ENCODE data around the gene THAP3. TPM values are rescaled to one million over a fixed set of nuclear protein-coding genes. Genes with fewer than 3 reads are reported as not detected.

The THAP3 gene, protein sequence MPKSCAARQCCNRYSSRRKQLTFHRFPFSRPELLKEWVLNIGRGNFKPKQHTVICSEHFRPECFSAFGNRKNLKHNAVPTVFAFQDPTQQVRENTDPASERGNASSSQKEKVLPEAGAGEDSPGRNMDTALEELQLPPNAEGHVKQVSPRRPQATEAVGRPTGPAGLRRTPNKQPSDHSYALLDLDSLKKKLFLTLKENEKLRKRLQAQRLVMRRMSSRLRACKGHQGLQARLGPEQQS
- total RNA-seq (2012; rRNA removed): 13.9 and 14.2 TPM in 2 replicates
- 14.9 and 16.0 TPM in 2 replicates for polyA plus RNA-seq (2012; rRNA removed)
- 11.8 and 12.7 TPM in 2 replicates for polyA plus RNA-seq (2012; cell fraction: cytosol; rRNA removed)
- polyA plus RNA-seq (2012; cell fraction: nucleus; rRNA removed; ENCODE audit: low replicate concordance): 23.2 and 37.1 TPM in 2 replicates
- percentile 51 among the genes with signal in this experiment for Bru-seq, nascent RNA
- BruChase-seq, experiment 1, labeled RNA remaining after a 6-hour chase: percentile 59 among the genes with signal in this experiment
- percentile 48 among the genes with signal in this experiment for BruChase-seq, experiment 2, labeled RNA remaining after a 2-hour chase
- long read RNA-seq, partial matches to known transcripts: 13 of 29 reads
- long read RNA-seq, other reads (novel, unspliced or antisense): 10 of 29 reads

DNA sequence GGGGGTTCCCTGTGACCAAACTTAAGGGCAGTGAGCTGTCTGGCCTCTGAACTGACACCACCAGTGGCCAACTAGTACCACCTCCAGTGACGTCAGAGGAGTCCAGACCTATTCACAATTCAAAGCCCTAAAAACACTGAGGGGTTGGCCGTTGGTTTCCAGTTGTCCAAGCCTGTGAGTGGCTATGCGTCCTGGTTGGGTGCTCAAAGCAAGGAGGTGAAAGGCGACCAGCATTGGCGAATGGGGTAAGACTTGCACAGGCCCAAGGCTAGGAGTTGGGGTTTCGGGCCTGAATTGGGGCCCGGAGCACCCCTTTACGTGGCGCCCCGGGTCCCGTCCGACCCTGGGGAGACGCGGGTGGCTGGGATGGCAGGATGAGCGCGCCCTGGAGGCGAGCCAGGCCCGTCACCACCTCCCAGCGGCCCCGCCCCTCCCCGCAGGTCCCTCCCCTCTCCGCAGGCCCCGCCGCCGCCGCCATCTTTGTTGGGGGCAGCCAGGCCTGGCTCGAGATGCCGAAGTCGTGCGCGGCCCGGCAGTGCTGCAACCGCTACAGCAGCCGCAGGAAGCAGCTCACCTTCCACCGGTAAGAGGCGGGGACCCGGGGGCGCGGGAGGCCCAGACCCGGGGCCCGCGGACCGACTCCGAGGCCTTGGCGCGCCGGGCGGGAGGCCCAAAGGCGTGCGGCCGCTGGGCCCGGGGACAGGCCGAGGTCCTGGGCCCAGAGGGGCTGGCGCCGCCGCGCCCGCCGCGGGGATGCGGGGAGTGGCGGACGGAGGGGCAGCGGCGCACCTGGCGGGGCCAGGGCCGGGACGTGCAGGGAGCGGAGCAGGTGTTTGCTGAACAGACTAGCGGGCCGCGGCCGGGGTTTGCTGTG, at the start of gene THAP3:
Gene THAP3 (plus strand): TSS at position 159 of the 874 bp plus-strand sequence. CDS start 351 bp downstream, at position 510.
- Histone ChIP-seq H3K9me3 (ENCODE audit: control insufficient read depth, insufficient read depth, low read length) (no peaks in the 10 kb centered on the region), H3K14ac (replicated peaks; ENCODE audit: low read depth, low read length) (peak within 1 kb of the TSS; percentile 85), H3K4ac (ENCODE audit: low read depth, low read length) (peak within 1 kb of the TSS; percentile 64), H2BK20ac (ENCODE audit: low read depth, low read length) (no peak within 1 kb of the TSS), H4K5ac (ENCODE audit: low read depth, low read length) (peak within 1 kb of the TSS; percentile 23), H3K36me3 (ENCODE audit: control insufficient read depth, insufficient read depth, low read length) (peaks cover 56% of the 10 kb centered on the region), H2BK120ac (ENCODE audit: low read depth, low read length) (no peak within 1 kb of the TSS), H3K9ac (ENCODE audit: low read depth, low read length) (peak within 1 kb of the TSS; percentile 65), H3K27ac (ENCODE audit: insufficient read depth, low read length) (peak within 1 kb of the TSS; percentile 85), H2AK9ac (replicated peaks; ENCODE audit: low read depth, low read length, poor library complexity) (peak within 1 kb of the TSS; percentile 74), H4K91ac (ENCODE audit: insufficient read depth, low read depth, low read length) (peak within 1 kb of the TSS; percentile 66; the same call in 1 of the 2 replicates), H3K18ac (ENCODE audit: low read depth, low read length) (no peak within 1 kb of the TSS), H3K79me1 (ENCODE audit: low read depth in 1 of 2, low read length in 2 of 2) (peaks cover 35 to 81% of the 10 kb centered on the region in 2 experiments), H3K4me2 (ENCODE audit: low read depth, low read length) (peak within 1 kb of the TSS; percentile 95), H4K20me1 (ENCODE audit: insufficient read depth, low read length) (peaks cover 49% of the 10 kb centered on the region), H3K4me1 (ENCODE audit: control insufficient read depth, insufficient read depth, low read length) (peaks cover 6% of the 10 kb centered on the region), H2BK5ac (ENCODE audit: low read depth, low read length, poor library complexity, severe bottlenecking) (peak within 1 kb of the TSS; percentile 67), H2AFZ (replicated peaks; ENCODE audit: low read length, poor library complexity) (peak within 1 kb of the TSS; percentile 92), H3K9me1 (ENCODE audit: insufficient read depth, low read length) (peaks cover 4% of the 10 kb centered on the region), H2BK15ac (ENCODE audit: low read depth, low read length) (no peak within 1 kb of the TSS), H3K27me3 (ENCODE audit: control insufficient read depth, insufficient read depth, low read length) (no peaks in the 10 kb centered on the region), H4K8ac (ENCODE audit: low read depth in 2 of 2, low read length in 2 of 2) (peak within 1 kb of the TSS in 1 of 2 experiments; percentile 66; a peak in 2 of 4 replicates), H2AK5ac (ENCODE audit: low read depth, low read length) (peak within 1 kb of the TSS; percentile 22), H3K4me3 (ENCODE audit: insufficient read depth, low read depth, low read length) (peak within 1 kb of the TSS; percentile 67), H3K23ac (ENCODE audit: low read depth, low read length) (peak within 1 kb of the TSS; percentile 93), H3K56ac (ENCODE audit: extremely low read depth, insufficient read depth, low read length) (no peak within 1 kb of the TSS; the same call in 1 of the 2 replicates)
- DNase-seq (peak; percentile 85), ATAC-seq (ENCODE audit: low read depth) (peak; percentile 95)
- BruUV-seq (replicated peaks): no TSS peak
- intact Hi-C loops (cut with micrococcal nuclease): no loop called here
- in situ Hi-C loops (cut with MboI; ENCODE audit: low sequenced_read_pairs): no loop called here
- dilution Hi-C loops (cut with HindIII; ENCODE audit: low sequenced_read_pairs, unreplicated experiment): no loop called here
- TF ChIP-seq MAZ (IDR thresholded peaks at IDR 0.05; ENCODE audit: borderline replicate concordance, low read depth, low read length) (peak; percentile 52; the same call in 1 of the 2 replicates), RCOR1 (IDR thresholded peaks at IDR 0.05; ENCODE audit: insufficient replicate concordance, low read length) (no peak), MXI1 (IDR thresholded peaks at IDR 0.05; ENCODE audit: borderline replicate concordance, low read depth, low read length) (0 out of 2 replicates have a peak, but pooled peaks have one; percentile 32), POLR2A (IDR thresholded peaks at IDR 0.05; ENCODE audit: low read depth, low read length) (no peak)
- WGBS, 2 experiments (ENCODE audit: extremely low coverage in 2 of 2, insufficient read length in 1 of 2): 1% methylated on average over 46 of the region's 73 CpGs; no CpG with 5 or more reads in 1 of the 2 experiments
- CTCF ChIA-PET: interaction anchor here (0.6 kb wide), 1 partner anchor 108 kb away, joined by 4 read pairs; no protein-coding TSS in a partner anchor
- POLR2A ChIA-PET (ENCODE audit: unreplicated experiment): no interaction called here
